ENCODE data around the gene ESR2.

ESR2 gene

DNA sequence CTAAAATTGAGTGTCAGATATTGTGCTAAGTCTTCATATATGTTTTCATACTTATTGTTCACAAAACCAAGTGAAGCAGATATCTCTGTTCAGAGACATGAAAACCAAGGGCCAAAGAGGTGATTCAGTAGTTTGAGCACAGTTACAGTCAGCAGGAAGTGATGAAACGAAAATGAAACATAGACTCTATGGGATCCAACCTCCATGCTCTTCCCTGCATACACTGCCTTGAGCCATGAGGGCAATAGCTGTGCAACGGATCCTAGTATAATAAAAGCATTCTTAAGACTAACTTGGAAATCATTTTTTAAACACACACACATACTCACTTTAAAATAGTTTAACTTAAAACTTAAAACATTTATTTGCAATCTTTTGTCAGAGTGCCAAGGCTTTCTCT lies 27.9 kb downstream of the ESR2 start:
- no peak for DNase-seq (ENCODE audit: low spot score)

DNA sequence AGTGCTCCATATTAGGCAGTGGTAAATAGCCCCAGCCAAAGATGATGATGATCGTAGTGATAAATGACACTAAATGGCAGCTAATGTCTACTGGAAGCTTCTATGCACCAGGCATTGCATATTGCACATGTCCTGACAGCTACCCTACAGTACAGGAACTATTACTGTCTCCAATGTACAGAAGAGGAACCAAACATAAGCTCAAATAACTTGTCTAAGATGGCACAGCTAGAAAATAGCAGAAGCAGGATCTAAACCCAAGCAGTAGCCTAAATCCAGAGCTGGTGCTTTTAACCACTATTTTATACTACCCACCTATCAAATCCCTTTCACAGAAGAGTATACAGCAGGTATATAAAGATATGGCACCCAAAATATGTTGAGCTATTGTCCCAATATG lies 28.9 kb downstream of the ESR2 start:
- DNase-seq (ENCODE audit: low spot score), result peak; percentile 42

DNA sequence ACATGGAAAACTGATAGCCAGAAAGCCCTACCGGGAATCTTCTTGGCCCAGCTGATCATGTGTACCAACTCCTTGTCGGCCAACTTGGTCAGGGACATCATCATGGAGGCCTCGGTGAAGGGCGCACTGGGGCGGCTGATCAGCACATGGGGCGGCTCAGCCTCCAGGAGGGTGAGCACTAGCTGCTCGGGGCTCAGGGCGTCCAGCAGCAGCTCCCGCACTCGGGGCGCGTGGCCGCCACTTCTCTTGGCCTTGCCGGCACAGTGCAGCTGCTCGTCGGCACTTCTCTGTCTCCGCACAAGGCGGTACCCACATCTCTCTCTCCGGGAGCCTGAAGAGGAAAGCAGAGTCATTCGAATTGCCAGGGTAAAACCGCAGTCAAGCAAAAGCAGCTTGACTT lies 33.8 kb downstream of the ESR2 start:
- DNase-seq (ENCODE audit: low spot score), result no peak

DNA sequence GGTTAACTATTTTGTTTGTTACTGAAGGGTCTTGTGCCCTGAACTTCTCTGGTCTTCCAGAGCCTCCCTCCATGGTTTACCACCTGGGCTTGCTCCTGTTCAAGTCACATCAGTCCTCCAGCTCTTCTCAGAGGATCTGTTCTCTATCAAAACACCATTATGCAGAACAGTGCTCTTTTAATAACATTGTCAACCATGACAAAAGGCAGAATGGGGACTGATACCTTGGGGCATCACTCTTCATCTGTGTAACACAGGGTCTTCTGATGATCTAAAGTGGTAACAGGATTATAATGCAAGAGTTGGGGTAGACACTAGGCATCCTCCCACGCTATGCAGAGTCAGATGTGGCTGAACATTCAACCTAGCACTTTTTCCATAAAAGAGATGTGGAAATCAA lies 38.4 kb downstream of the ESR2 start:
- DNase-seq (ENCODE audit: low spot score), result peak; percentile 75

DNA sequence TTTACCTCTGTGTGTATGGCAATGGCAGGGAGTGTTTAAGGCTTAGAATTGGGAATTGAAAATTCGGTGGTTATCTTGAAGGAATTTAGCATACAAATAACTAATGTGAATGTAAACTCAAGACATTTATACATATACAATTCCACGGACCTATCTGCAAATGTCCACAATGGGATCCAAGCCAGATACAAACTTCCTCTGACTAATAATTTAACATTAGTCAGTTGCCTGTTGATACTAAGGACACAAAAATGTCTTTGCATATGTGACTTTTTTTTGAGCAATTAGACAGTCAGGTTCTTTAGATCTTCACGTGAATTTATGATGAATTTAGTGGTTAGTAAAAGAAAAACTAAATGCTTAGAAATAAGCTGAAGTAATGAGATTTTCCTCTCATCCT lies 40.5 kb downstream of the ESR2 start:
- DNase-seq (ENCODE audit: low spot score), result no peak

DNA sequence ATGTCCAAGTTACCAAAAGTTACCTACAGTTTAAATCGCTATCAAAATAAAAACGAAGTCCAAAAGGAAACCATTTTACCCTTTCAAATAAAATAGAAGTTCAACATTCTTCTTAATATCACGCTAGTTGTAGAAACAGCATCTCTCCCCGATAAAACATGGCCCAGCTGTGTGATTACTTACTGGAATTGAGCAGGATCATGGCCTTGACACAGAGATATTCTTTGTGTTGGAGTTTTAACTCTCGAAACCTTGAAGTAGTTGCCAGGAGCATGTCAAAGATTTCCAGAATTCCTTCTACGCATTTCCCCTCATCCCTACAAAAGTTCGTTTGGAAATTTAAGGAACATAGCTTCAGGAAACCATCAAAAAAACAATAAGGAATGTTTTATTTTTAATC lies 44.8 kb downstream of the ESR2 start:
- no peak for DNase-seq (ENCODE audit: low spot score)

DNA sequence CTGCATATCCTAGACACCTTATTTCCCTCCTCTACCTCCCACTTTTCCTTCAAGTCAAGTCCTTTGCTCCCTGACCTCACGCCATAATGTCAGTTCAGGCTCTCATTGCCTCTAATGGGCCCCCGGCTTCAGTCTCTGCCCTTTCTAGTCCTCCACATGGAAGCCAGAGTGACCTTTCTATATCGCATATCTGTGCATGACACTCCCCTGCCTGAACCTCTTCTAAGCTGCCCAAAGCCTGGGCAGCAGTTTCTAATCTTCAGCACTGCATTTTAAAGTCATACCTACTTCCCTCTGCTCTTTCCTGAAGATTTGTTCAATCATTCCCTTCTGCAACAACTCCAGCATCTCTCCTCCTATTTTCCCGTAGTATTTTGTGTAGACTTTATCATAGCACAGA lies 45.5 kb downstream of the ESR2 start:
- DNase-seq (ENCODE audit: low spot score), result no peak

DNA sequence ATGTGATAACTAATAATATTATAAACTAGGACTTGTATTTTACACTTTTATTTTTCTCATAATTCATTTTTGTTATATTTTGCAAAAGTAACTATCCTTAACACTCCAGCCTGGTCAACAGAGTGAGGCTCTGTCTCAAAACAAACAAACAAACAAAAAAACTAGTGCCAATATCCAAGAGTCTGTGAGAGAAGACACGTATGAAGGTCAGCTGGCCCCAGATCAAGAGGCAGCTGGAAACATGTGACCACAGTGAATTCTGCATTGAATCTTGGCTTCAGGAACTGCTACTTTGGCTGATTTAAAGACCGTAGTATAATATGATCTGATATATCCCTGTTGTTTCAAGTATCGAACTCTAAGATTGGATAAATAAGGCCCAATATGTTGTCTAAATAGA lies 47.0 kb downstream of the ESR2 start:
- no peak for DNase-seq (ENCODE audit: low spot score)

DNA sequence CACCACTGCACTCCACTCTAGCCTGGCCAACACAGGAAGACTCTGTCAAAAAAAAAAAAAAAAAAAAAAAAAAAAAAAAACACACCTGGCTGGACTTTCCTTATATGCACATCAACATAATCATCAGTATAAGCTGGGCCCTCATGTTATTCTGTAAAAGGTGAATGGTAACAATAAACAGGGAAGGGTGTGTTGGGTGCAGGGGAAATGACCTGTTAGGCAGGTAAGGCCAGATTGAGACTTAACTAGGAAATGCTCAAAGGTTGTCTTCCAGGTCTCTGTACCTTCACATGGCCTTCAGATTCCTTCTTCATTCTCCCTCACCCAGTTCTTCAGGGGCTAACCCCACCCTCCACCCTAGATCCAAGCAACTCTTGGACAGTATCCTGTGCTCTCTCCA lies 47.5 kb downstream of the ESR2 start:
- DNase-seq (ENCODE audit: low spot score), result no peak

DNA sequence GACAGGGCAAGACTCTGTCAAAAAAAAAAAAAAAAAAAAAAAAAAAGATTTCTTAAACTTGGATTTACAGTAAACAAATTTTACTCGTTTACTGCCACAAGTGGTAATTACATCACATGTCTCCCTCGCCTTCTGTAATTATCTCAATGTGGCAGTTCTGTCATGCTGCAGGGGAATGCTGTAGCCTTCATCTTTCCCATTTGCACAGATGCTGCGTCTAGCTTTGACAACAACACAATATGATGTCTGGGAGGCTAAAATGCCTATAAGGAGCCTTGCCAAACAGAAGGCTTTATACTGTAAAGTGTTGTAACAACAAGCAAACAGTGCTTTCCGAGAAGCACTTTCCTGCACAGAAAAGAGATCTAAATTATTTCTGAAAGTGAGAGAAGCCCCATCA lies 48.7 kb downstream of the ESR2 start:
- no peak for DNase-seq (ENCODE audit: low spot score)

DNA sequence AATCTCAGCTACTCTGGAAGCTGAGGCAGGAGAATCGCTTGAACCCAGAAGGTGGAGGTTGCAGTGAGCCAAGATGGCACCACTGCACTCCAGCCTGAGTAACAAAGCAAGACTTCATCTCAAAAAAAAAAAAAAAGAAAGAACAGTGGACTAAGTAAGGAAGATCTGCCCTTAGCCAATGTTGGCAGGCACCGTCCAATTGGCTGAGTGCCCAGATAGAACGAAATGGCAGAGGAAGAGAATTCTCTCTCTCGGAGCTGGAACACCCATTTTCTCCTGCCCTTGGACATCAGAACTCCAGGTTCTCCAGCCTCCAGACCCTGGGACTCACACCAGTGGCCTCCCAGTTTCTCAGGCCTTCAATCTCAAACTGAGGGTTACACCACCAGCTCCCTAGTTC lies 49.9 kb downstream of the ESR2 start:
- DNase-seq (ENCODE audit: low spot score), result no peak

DNA sequence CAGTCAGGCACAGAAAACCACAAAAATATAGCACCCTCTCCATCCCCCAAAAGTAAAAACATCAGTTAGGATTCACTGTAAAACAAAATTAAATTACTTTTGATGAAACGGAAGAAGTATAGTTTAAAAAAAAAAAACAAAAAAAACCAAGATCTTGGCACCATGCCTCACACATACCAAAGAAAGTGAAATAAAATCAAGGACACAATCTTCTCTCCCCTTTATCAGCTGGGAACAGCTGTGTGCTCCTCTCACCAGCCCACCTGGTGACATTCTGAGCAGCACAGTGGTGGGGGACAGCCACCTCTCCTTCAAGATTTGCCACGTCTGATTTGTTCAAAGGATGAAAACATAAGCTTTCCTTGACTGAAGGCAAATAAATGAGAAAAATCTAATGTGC lies 55.5 kb downstream of the ESR2 start:
- no peak for DNase-seq (ENCODE audit: low spot score)

DNA sequence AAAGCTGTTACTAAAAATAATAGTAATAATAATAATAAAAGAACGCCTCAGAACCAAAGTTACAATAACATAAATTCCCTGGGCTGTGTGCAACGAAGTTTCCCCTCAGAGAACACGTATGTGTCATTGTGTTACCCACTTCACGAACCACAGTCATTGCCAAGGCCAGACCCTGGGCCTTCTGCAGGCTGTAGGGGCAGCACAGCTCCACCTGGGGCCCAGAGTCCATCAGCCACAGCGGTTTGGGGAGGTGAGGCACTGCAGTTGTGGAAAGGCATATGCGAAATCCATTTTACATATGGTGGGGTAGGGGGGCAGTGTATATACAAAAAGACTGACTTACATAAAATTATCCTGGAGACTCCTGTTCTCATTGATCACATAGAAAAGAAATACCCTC lies 56.1 kb downstream of the ESR2 start:
- no peak for DNase-seq (ENCODE audit: low spot score)

DNA sequence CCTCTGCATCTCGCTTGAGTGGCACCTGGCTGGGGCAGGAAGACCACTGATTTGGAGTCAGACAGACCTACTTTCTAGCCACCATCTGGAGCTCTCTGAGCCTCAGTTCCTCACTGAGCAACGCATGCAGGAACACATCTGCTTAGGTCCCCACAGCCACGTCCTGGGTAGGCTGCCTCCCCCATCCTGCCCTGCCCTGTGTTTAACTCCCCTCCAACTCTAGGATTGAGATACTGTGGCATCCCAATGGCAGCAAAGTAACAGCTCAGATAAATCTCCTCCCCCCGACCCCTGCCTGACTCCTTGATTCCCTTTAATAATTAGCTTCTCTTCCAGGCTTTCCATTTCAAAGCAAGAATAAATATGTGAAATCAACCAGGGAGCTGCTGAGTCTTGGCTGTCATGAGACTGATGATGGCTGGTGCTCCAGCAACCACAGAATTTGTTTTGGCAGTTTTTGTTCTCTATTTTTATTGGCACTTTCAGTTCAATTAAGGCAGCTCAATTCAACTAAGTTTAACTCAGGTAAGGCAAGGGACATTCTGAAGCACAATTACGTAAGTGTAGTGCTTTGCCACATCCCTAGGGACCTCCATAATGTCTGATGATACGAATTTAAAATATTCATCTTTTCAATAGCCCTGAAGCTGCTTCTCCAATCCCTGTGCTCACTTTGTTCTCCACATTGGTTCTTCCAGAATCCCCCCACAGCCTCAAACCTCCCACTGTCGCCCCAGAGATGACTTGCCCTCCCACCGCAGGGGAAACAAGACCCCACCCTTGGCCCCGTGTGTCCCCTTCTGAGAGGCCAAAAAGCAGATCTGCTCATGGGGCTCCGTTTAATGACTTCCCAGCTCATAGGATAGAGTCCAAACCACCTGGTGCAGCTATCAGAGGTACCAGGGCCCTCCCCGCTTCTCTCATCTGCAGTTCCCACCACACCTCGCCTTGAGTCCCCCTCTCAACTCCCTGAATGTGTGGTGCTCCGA lies 58.2 kb downstream of the ESR2 start:
- DNase-seq (ENCODE audit: low spot score), result no peak

DNA sequence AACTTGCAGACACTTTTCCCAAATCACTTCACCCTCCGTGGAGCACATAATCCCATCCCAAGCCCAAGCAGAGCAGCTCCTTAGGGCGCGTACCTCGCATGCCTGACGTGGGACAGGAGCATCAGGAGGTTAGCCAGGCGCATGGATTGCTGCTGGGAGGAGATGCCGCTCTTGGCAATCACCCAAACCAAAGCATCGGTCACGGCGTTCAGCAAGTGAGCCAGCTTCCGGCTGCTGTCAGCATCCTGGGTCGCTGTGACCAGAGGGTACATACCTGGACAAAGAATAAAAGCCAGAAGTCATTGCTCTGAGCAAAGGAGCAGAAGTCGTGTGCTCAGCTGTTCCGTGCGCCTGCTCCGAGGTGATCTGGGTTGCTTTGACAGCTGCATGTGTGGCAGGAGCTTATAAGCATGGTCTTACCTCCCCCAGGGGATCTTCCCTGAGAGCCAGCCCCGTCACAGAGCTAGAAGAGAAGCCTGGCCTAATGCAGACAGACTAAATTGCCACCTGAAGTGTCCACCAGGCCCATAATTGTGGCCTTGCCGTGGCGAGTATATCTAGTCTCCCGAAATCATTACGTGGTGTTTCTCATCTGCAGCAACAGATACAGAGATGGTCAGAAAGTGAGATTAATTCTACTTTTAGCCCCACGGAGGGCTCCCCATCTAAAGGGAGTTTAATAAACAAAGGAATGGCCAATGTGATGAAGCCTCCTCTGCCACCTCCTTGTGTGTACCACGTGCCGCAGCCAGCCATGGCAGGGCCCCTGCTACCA lies 59.1 kb downstream of the ESR2 start:
- peak; percentile 47 for DNase-seq (ENCODE audit: low spot score)

DNA sequence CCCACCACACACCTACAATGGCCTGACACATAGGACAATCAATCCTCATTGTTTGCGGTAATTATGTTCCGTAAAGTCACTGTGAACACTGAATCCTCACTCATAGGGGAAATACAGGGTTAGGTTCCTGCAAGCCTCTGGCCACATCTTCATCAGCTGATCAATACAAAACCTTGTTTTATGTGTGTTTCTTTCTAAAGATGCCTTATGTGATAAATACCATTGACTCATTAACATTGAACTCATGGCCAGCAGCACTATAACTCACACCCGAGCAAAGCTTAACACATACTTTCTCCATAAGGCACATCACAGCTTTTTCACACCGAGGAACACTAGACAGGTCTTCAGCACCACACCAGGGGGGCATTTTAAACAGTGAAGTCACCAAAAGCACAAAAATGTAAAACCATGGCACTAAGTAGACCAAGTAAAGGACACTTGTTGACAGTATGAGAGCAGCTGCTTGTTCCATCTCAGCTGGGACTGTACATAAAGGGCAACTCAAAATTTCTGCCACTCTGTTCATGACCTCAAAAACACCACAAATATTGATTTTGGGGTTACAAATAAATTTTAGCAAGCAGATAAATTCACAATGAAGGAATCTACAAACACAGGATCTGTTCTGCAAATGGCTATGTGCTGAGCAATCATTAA lies 60.5 kb downstream of the ESR2 start:
- DNase-seq (ENCODE audit: low spot score), result no peak

DNA sequence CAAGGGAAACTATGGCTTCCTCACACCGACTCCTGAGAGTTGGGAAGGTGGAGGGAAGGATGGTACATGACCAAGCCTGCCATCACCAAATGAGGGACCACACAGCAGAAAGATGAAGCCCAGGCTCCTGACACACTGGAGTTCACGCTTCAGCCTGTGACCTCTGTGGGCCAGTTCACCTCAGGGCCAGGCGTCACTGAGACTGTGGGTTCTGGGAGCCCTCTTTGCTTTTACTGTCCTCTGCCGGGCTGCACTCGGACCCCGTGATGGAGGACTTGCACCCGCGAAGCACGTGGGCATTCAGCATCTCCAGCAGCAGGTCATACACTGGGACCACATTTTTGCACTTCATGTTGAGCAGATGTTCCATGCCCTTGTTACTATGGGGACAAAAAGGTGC lies 61.2 kb downstream of the ESR2 start:
- DNase-seq (ENCODE audit: low spot score), result no peak

DNA sequence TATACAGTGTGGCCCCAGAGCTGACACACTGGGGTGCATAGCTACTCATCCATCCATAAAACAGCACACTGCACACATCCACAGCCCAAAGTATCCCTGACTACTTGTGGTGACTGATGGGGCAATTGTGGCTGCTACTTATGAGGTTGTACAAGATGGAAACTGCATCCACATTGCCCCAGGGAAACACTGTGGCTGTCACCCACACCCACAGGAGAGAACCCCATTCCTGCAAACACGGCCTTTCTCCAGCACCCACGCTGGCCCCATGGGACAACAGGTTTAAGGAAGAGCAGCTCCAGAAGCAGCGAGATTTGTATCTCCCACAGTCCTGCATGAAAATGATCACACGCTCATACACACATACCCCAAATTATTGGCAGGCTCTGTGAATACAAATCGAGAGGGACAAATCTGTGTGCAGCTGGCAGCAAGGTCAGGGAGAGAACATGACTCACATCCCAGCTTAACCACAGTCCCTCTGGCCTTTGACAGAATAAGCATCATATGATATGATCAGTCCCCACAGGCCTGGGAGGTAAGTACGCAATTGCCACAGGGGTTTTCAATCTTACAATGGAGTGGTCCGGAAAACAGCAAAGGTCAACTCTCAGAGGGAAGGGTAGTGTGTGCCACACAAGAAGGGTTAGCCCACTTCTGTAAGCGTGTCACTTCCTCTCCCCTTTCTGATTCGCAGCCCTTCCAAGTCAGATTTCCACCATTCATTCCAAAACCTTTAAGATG lies 61.9 kb downstream of the ESR2 start:
- DNase-seq (ENCODE audit: low spot score), result no peak

DNA sequence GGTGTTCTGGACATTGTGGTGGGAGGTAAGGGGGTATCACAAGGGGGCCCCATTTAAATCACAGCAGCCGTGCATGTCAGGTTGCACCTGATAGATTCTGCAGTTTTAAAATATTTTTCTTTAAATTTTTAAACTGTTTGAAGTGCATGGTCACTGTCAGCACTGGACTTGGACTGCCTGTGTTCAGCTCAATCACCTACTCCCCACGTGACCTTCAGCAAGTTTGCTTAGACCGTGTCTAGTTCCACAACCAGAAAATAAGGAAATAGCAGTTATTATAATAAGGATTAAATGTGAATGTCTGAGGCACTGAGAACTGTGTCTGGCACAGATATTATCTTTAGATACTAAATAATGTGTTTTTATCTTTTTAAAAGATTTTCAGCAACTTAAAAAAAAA lies 64.7 kb downstream of the ESR2 start:
- DNase-seq (ENCODE audit: low spot score), result no peak

DNA sequence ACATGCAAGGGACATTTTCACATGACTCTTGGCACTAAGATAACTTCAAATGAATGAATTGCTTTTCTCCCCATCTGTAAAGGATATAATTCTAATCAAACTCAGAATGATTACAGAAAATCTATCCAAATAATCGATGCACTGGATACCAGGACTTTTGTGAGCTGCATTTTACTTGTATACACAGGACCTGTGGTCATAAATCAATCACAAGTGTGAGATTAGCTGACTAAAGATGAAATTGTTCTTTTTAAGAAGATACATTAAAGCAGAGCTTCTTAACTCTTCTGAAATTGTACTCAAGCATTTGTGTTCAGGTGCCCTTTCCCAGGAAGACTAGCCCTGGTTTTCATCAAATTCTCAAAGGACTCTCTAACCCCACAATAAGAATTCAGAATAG lies 66.3 kb downstream of the ESR2 start:
- no peak for DNase-seq (ENCODE audit: low spot score)

DNA sequence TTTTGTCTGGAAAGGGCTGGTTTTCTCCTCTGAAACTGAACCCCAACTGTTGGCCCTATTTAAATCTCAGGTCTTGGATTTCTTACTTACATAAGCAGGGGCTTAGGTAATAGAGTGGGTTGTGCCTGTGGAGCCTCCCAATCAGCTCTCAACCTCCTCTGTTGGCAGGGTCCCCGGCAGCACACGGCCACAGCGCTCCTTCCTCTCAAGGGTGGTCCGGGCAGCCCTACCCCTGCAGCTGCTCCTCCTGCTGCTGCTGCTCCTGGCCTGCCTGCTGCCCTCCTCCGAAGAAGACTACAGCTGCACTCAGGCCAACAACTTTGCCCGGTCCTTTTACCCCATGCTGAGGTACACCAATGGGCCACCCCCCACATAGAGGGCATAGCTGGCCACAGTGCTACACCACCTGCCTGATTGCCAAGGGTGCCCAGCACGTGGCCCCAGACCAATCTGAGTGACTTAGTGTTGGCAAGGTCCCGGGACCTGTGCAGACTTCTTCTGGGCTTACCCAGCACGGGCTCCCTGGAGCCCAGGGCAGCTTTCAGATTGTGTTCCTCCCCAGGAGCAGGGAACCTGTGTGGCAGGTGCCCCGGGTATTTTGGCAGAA lies 68.9 kb downstream of the ESR2 start:
- no peak for DNase-seq (ENCODE audit: low spot score)
